Liver (tissue), 9 donors: Measurements from ENCODE around the gene RPL10. TPM values are rescaled to one million over a fixed set of nuclear protein-coding genes. Genes with fewer than 3 reads are reported as not detected.

Experiments
- DNase-seq: peaks from one replicate; pipeline ENCODE4 v3.0.0-alpha.2; 2017; ENCODE audit warnings: low spot score
- H3K27ac ChIP-seq, 2 donors: one replicate each; pipeline ENCODE4 v1.7.0; 2013; ENCODE audit warnings: inconsistent platforms in 2 of 2, low read length in 2 of 2, control low read depth in 1 of 2, low read depth in 1 of 2, mild to moderate bottlenecking in 1 of 2
- H3K27me3 ChIP-seq, 4 donors: one replicate each; pipeline versions ENCODE4 v1.6.1 to v1.7.0; 2013; ENCODE audit warnings: low read length in 3 of 4, inconsistent platforms in 1 of 4, mild to moderate bottlenecking in 1 of 4, moderate library complexity in 1 of 4; ENCODE audit not compliant: control insufficient read depth in 4 of 4, insufficient read depth in 4 of 4
- H3K36me3 ChIP-seq, 4 donors: one replicate each; pipeline versions ENCODE4 v1.6.1 to v1.7.0; 2013; ENCODE audit warnings: low read length in 3 of 4, mild to moderate bottlenecking in 3 of 4, low read depth in 1 of 4, moderate library complexity in 1 of 4; ENCODE audit not compliant: control insufficient read depth in 4 of 4, insufficient read depth in 3 of 4
- H3K4me1 ChIP-seq, 4 donors: one replicate each; pipeline versions ENCODE4 v1.6.1 to v1.7.0; 2013; ENCODE audit warnings: low read length in 3 of 4, mild to moderate bottlenecking in 3 of 4, moderate library complexity in 1 of 4; ENCODE audit not compliant: control insufficient read depth in 4 of 4, insufficient read depth in 4 of 4
- H3K4me3 ChIP-seq, 3 donors: one replicate each; pipeline versions ENCODE4 v1.6.1 to v1.7.0; 2013; ENCODE audit warnings: low read length in 3 of 3, control low read depth in 1 of 3, low read depth in 1 of 3, mild to moderate bottlenecking in 1 of 3
- H3K9ac ChIP-seq, 2 donors: one replicate each; pipeline ENCODE4 v1.7.0; 2013; ENCODE audit warnings: low read length in 2 of 2, mild to moderate bottlenecking in 2 of 2, moderate library complexity in 2 of 2, control low read depth in 1 of 2, low read depth in 1 of 2
- H3K9me3 ChIP-seq, 4 donors: one replicate each; pipeline versions ENCODE4 v1.6.1 to v1.7.0; 2013; ENCODE audit warnings: low read length in 3 of 4; ENCODE audit not compliant: control insufficient read depth in 4 of 4
- CTCF ChIP-seq: fragments of 150-350 bp; IDR thresholded peaks from 2 replicates; pipeline ENCODE4 v1.5.1; 2017; ENCODE audit warnings: improper control_type of control experiment, low read depth, low read length; ENCODE audit not compliant: missing input control
- EGR1 ChIP-seq, 2 donors: IDR thresholded peaks; 2 replicates each; pipeline ENCODE4 v1.6.1; 2016 to 2018; ENCODE audit warnings: antibody characterized with exemption in 2 of 2, low read depth in 2 of 2
- FOXA1 ChIP-seq: IDR thresholded peaks from 2 replicates; pipeline ENCODE4 v1.6.1; 2016; ENCODE audit warnings: antibody characterized with exemption
- GABPA ChIP-seq, 2 donors: IDR thresholded peaks in 1 of 2; conservative IDR thresholded peaks in 1 of 2; 2 replicates each; pipeline ENCODE4 v1.6.1; 2016; ENCODE audit warnings: antibody characterized with exemption in 2 of 2, mild to moderate bottlenecking in 1 of 2, moderate library complexity in 1 of 2
- HNF4A ChIP-seq, 2 donors: conservative IDR thresholded peaks; 2 replicates each; pipeline ENCODE4 v1.6.1; 2016; ENCODE audit warnings: antibody characterized with exemption in 2 of 2, mild to moderate bottlenecking in 2 of 2
- HNF4G ChIP-seq: IDR thresholded peaks from 2 replicates; pipeline ENCODE4 v1.6.1; 2016; ENCODE audit warnings: antibody characterized with exemption
- JUND ChIP-seq, 2 donors: IDR thresholded peaks; 2 replicates each; pipeline ENCODE4 v1.6.1; 2016; ENCODE audit warnings: antibody characterized with exemption in 2 of 2
- MAX ChIP-seq: IDR thresholded peaks from 2 replicates; pipeline ENCODE4 v1.6.1; 2016; ENCODE audit warnings: antibody characterized with exemption
- NR2F2 ChIP-seq: IDR thresholded peaks from 2 replicates; pipeline ENCODE4 v1.6.1; 2016; ENCODE audit warnings: antibody characterized with exemption
- RAD21 ChIP-seq, 2 donors: IDR thresholded peaks; 2 replicates each; pipeline ENCODE4 v1.6.1; 2016; ENCODE audit warnings: antibody characterized with exemption in 2 of 2, mild to moderate bottlenecking in 2 of 2
- REST ChIP-seq: IDR thresholded peaks from 2 replicates; pipeline ENCODE4 v1.6.1; 2016; ENCODE audit warnings: antibody characterized with exemption, mild to moderate bottlenecking
- RXRA ChIP-seq, 2 donors: IDR thresholded peaks; 2 replicates each; pipeline ENCODE4 v1.6.1; 2017 to 2018; ENCODE audit warnings: antibody characterized with exemption in 2 of 2, mild to moderate bottlenecking in 1 of 2
- SP1 ChIP-seq: IDR thresholded peaks from 2 replicates; pipeline ENCODE4 v1.6.1; 2018; ENCODE audit warnings: antibody characterized with exemption, mild to moderate bottlenecking
- TAF1 ChIP-seq: conservative IDR thresholded peaks from 2 replicates; pipeline ENCODE4 v1.6.1; 2016; ENCODE audit warnings: antibody characterized with exemption, mild to moderate bottlenecking
- YY1 ChIP-seq: IDR thresholded peaks from 2 replicates; pipeline ENCODE4 v1.6.1; 2016; ENCODE audit warnings: antibody characterized with exemption, mild to moderate bottlenecking
- ZBTB33 ChIP-seq: IDR thresholded peaks from 2 replicates; pipeline ENCODE4 v1.6.1; 2016; ENCODE audit warnings: antibody characterized with exemption
- whole genome bisulfite sequencing: extraction: QIAGEN DNeasy Blood & Tissue Kit; methylation state at CpG from one replicate; pipeline ENCODE4 v1.1.7; 2013; 5-methylcytosine and 5-hydroxymethylcytosine counted together
- polyA plus RNA-seq, 2 donors: library from polyadenylated mRNA; stranded (reverse) in 1 of 2; unstranded in 1 of 2; fragments of 200-250 nt in 1 of 2; fragments of >200 nt in 1 of 2; fragmentation: Nextera tagmentation in 1 of 2; extraction: Ambion mirVana in 1 of 2; gene quantifications; one replicate each; pipeline versions ENCODE4 v1.2.1 to v1.2.3, GENCODE V29; 2013 to 2015
- total RNA-seq, 2 donors: library from RNA; depleted of rRNA; stranded (reverse); fragments of >200 nt; gene quantifications; one replicate each; pipeline ENCODE4 v1.2.3, GENCODE V29; 2014
- donor health status: healthy.
- donor health status: healthy.
- donor health status: healthy.
- donor health status: healthy.
- donor health status: healthy.

The RPL10 gene
- total and polyA plus RNA-seq, 4 donors, result 446 to 1,644 (median 1,423) TPM

GRCh38 chrX:154443992-154444754 lies 46.0 kb downstream of the RPL10 start, which contains the start of gene FAM50A:
FAM50A (plus strand) TSS chrX:154444141; CDS start chrX:154444236, 95 bp downstream.
- WGBS, result 1% methylated on average over 91 of the region's 94 CpGs
- no peaks in the 10 kb centered on the region for H3K27me3 ChIP-seq
- H3K27ac ChIP-seq, result peak within 1 kb of the TSS; percentile 22 to 74
- peak; percentile 83 for DNase-seq
- no peaks in the 10 kb centered on the region for H3K9me3 ChIP-seq
- H3K4me3 ChIP-seq, result peak within 1 kb of the TSS; percentile 43 to 77 (median 50)
- TF ChIP-seq RAD21 (IDR thresholded peaks at IDR 0.05), result no peak
- TF ChIP-seq RXRA (IDR thresholded peaks at IDR 0.05), result no peak
- no peak for TF ChIP-seq ZBTB33
- TF ChIP-seq REST, result no peak
- no peak for TF ChIP-seq MAX
- no peak for TF ChIP-seq YY1
- TF ChIP-seq GABPA (IDR thresholded peaks at IDR 0.05 in 1 of 2, conservative IDR thresholded peaks at IDR 0.05 in 1 of 2), result no peak
- no peak for TF ChIP-seq NR2F2
- TF ChIP-seq SP1, result no peak
- TF ChIP-seq HNF4A (conservative IDR thresholded peaks at IDR 0.05), result no peak
- no peak for TF ChIP-seq EGR1 (IDR thresholded peaks at IDR 0.05; ENCODE audit: low read depth in 2 of 2)
- TF ChIP-seq TAF1, result no peak
- TF ChIP-seq CTCF, result no peak
- TF ChIP-seq JUND (IDR thresholded peaks at IDR 0.05), result no peak
- no peak for TF ChIP-seq FOXA1
- TF ChIP-seq HNF4G, result no peak
- peaks cover 10 to 20% (median 12%) of the 10 kb centered on the region in 4 donors for H3K4me1 ChIP-seq
- H3K9ac ChIP-seq, result no peak within 1 kb of the TSS
- H3K36me3 ChIP-seq, result peaks cover 0 to 12% (median 5%) of the 10 kb centered on the region in 4 donors
